ENCODE results near the gene FBXW7. TPM values are rescaled to one million over a fixed set of nuclear protein-coding genes. Genes with fewer than 3 reads are reported as not detected.

Gene FBXW7
- polyA plus RNA-seq, 1 donor from 2014 or later = 55.7 TPM

GRCh38 chr4:152342293-152342692 is 193.6 kb downstream of the FBXW7 start:
- Histone ChIP-seq H3K79me2 (replicated peaks; ENCODE audit: insufficient read depth, low read length) (peaks cover 6% of the 10 kb centered on the region), H3K36me3 (ENCODE audit: insufficient read depth, low read length) (no peaks in the 10 kb centered on the region), H3K9me2 (ENCODE audit: insufficient read depth, low read length) (no peaks in the 10 kb centered on the region), H3K27ac (ENCODE audit: low read length) (no peak overlapping the region), H3K27me3 (ENCODE audit: insufficient read depth, low read depth, low read length) (no peaks in the 10 kb centered on the region), H3K9ac (ENCODE audit: low read length) (no peak overlapping the region), H3K4me2 (ENCODE audit: low read length) (no peak overlapping the region), H4K20me1 (ENCODE audit: insufficient read depth) (no peaks in the 10 kb centered on the region), H3K9me3 (ENCODE audit: low read length) (no peaks in the 10 kb centered on the region), H3K4me3 (ENCODE audit: low read length) (no peak overlapping the region), H3F3A (ENCODE audit: insufficient read depth, low read length, poor library complexity, severe bottlenecking) (no peaks in the 10 kb centered on the region), H2AFZ (ENCODE audit: low read depth, low read length) (no peak overlapping the region)
- TF ChIP-seq TAF1 (IDR thresholded peaks at IDR 0.05; ENCODE audit: low read depth) (no peak), CTCF (IDR thresholded peaks at IDR 0.05; ENCODE audit: poor library complexity, severe bottlenecking) (no peak), REST (IDR thresholded peaks at IDR 0.05; ENCODE audit: borderline replicate concordance) (no peak), MXI1 (conservative IDR thresholded peaks at IDR 0.05; ENCODE audit: poor library complexity, severe bottlenecking) (no peak), RAD21 (conservative IDR thresholded peaks at IDR 0.05) (no peak), EZH2 (IDR thresholded peaks at IDR 0.05; ENCODE audit: borderline replicate concordance, insufficient read depth, low read length, poor library complexity, severe bottlenecking) (no peak), SMC3 (conservative IDR thresholded peaks at IDR 0.05; ENCODE audit: poor library complexity) (no peak), EP300 (conservative IDR thresholded peaks at IDR 0.05; ENCODE audit: poor library complexity, severe bottlenecking) (no peak)

DNA sequence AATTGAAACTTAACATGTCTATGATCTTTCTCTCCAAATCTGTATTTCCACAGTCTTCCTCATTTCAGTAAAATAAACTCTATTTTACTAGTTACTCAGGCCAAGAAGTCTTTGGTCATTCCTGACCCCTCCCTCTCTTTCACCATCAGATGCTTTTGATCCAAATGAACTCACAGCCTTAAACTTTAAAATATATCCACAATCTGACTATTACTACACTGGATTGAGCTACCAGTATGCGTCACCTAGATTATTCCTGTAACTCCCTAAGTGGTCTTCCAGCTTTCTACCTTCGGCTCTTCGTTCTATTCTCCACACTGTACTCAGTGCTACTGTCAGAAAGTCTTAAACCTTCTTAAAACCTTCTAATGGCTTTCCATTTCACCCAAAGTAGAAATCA is 195.1 kb downstream of the FBXW7 start:
- no peak overlapping the region for H3K4me3 ChIP-seq (ENCODE audit: low read length)
- peaks cover 4% of the 10 kb centered on the region for H3K36me3 ChIP-seq (ENCODE audit: insufficient read depth, low read length)

More for the DNA sequence above, 195.1 kb downstream of the FBXW7 start:
- no peak overlapping the region for H3K9ac ChIP-seq (ENCODE audit: low read length)
- no peak overlapping the region for H3K4me2 ChIP-seq (ENCODE audit: low read length)
- H2AFZ ChIP-seq (ENCODE audit: low read depth, low read length) = no peak overlapping the region
- H4K20me1 ChIP-seq (ENCODE audit: insufficient read depth) = no peaks in the 10 kb centered on the region
- H3K79me2 ChIP-seq (replicated peaks; ENCODE audit: insufficient read depth, low read length) = no peaks in the 10 kb centered on the region
- H3K9me3 ChIP-seq (ENCODE audit: low read length) = no peaks in the 10 kb centered on the region
- no peaks in the 10 kb centered on the region for H3K27me3 ChIP-seq (ENCODE audit: insufficient read depth, low read depth, low read length)
- H3F3A ChIP-seq (ENCODE audit: insufficient read depth, low read length, poor library complexity, severe bottlenecking) = no peaks in the 10 kb centered on the region
- H3K9me2 ChIP-seq (ENCODE audit: insufficient read depth, low read length) = no peaks in the 10 kb centered on the region
- TF ChIP-seq RAD21 (conservative IDR thresholded peaks at IDR 0.05) = no peak
- no peak for TF ChIP-seq EP300 (conservative IDR thresholded peaks at IDR 0.05; ENCODE audit: poor library complexity, severe bottlenecking)
- TF ChIP-seq SMC3 (conservative IDR thresholded peaks at IDR 0.05; ENCODE audit: poor library complexity) = no peak
- TF ChIP-seq CTCF (IDR thresholded peaks at IDR 0.05; ENCODE audit: poor library complexity, severe bottlenecking) = no peak
- no peak for TF ChIP-seq TAF1 (IDR thresholded peaks at IDR 0.05; ENCODE audit: low read depth)
- TF ChIP-seq POLR2AphosphoS5 (IDR thresholded peaks at IDR 0.05) = no peak
- no peak for TF ChIP-seq EZH2 (IDR thresholded peaks at IDR 0.05; ENCODE audit: borderline replicate concordance, insufficient read depth, low read length, poor library complexity, severe bottlenecking)
- no peak for TF ChIP-seq REST (IDR thresholded peaks at IDR 0.05; ENCODE audit: borderline replicate concordance)
- no peak for TF ChIP-seq MXI1 (conservative IDR thresholded peaks at IDR 0.05; ENCODE audit: poor library complexity, severe bottlenecking)
- H3K27ac ChIP-seq (ENCODE audit: low read length) = no peak overlapping the region

Data from neural cell (in vitro differentiated cells).